RPMI7951 (cell line): ENCODE data around the gene TRAP1. TPM values are rescaled to one million over a fixed set of nuclear protein-coding genes. Genes with fewer than 3 reads are reported as not detected.
A peak's percentile ranks its signal among the peaks of the same experiment; 100 is the strongest.

Experiments
- DNase-seq: peaks from one replicate; pipeline ENCODE4 v3.0.0-alpha.2; 2012; ENCODE audit warnings: low read depth
- total RNA-seq: library from RNA; depleted of rRNA; stranded (reverse); fragments of >200 nt; shearing (Covaris generic); gene quantifications from 2 replicates; pipeline ENCODE4 v1.2.3, GENCODE V29; 2014; rRNA removed

The TRAP1 gene
- total RNA-seq: 37.9 and 48.7 TPM in 2 replicates

GRCh38 chr16:3717235-3718018 is at the start of gene TRAP1:
Gene TRAP1, minus strand, starts transcription at chr16:3717524. Its CDS starts 16 bp downstream, at chr16:3717508.
- DNase-seq: peak; percentile 73

- DNase-seq: no peak
These were observed 48.9 kb upstream of the TRAP1 start for GRCh38 chr16:3766177-3766576.

- DNase-seq: no peak
These were observed 47.1 kb upstream of the TRAP1 start for GRCh38 chr16:3764409-3764808.

- DNase-seq: no peak
These were observed 44.9 kb upstream of the TRAP1 start for GRCh38 chr16:3762107-3762750.

GRCh38 chr16:3761375-3762106 is 44.2 kb upstream of the TRAP1 start:
- DNase-seq: no peak

GRCh38 chr16:3760518-3760917 is 43.2 kb upstream of the TRAP1 start:
- DNase-seq: no peak

GRCh38 chr16:3759736-3760135 is 42.4 kb upstream of the TRAP1 start:
- no peak for DNase-seq

GRCh38 chr16:3756113-3756512 is 38.8 kb upstream of the TRAP1 start:
- DNase-seq: no peak

- DNase-seq: no peak
These were observed 37.9 kb upstream of the TRAP1 start for GRCh38 chr16:3755249-3755648.

- DNase-seq: no peak
These were observed 37.4 kb upstream of the TRAP1 start for GRCh38 chr16:3754772-3755171.

GRCh38 chr16:3754081-3754703 is 36.9 kb upstream of the TRAP1 start:
- no peak for DNase-seq

- no peak for DNase-seq
These were observed 35.7 kb upstream of the TRAP1 start for GRCh38 chr16:3752984-3753383.

GRCh38 chr16:3751878-3752277 is 34.6 kb upstream of the TRAP1 start:
- DNase-seq: no peak

- no peak for DNase-seq
These were observed 31.0 kb upstream of the TRAP1 start for GRCh38 chr16:3748307-3748706.

- DNase-seq: peak; percentile 6
These were observed 28.5 kb upstream of the TRAP1 start for GRCh38 chr16:3745751-3746355.

- DNase-seq: no peak
These were observed 26.7 kb upstream of the TRAP1 start for GRCh38 chr16:3744018-3744417.

- DNase-seq: no peak
These were observed 23.6 kb upstream of the TRAP1 start for GRCh38 chr16:3740934-3741333.

GRCh38 chr16:3740186-3740585 is 22.9 kb upstream of the TRAP1 start:
- no peak for DNase-seq

- DNase-seq: no peak
These were observed 22.3 kb upstream of the TRAP1 start for GRCh38 chr16:3739636-3740035.

- DNase-seq: no peak
These were observed 21.2 kb upstream of the TRAP1 start for GRCh38 chr16:3738541-3738940.

GRCh38 chr16:3738128-3738527 is 20.8 kb upstream of the TRAP1 start:
- DNase-seq: no peak

- DNase-seq: no peak
These were observed 19.9 kb upstream of the TRAP1 start for GRCh38 chr16:3737181-3737580.
